IPS-NIHi7 (cell line): Measurements from ENCODE around the gene COX20.
"Not testable (repeated sequence)": the region's sequence is repeated elsewhere in the genome, so short reads cannot be mapped to it uniquely, and the experiment has no call there.

Experiments
- DNase-seq: peaks from one replicate; pipeline ENCODE4 v3.0.0; 2012; ENCODE audit warnings: mixed read lengths; ENCODE audit errors: extremely low spot score

The COX20 gene

GRCh38 chr1:244822878-244823277, 12.6 kb upstream of the COX20 start:
- DNase-seq: no peak

GRCh38 chr1:244826712-244827111, 8.7 kb upstream of the COX20 start:
- DNase-seq: no peak

- no peak for DNase-seq
Measured at GRCh38 chr1:244830639-244831038, 4.8 kb upstream of the COX20 start.

GRCh38 chr1:244833260-244833659, 2.2 kb upstream of the COX20 start:
- not testable (repeated sequence) for DNase-seq

GRCh38 chr1:244833734-244834542, 1.5 kb upstream of the COX20 start:
- no peak for DNase-seq

- DNase-seq: peak; percentile 87
Measured at GRCh38 chr1:244834543-244835275, 749 bp upstream of the COX20 start.

GRCh38 chr1:244836135-244836521, 670 bp downstream of the COX20 start:
- peak; percentile 18 for DNase-seq

- no peak for DNase-seq
Measured at GRCh38 chr1:244836584-244836983, 1.1 kb downstream of the COX20 start.

GRCh38 chr1:244837597-244838258, 2.3 kb downstream of the COX20 start:
- DNase-seq: no peak

- DNase-seq: no peak
Measured at GRCh38 chr1:244839656-244840055, 4.2 kb downstream of the COX20 start.

GRCh38 chr1:244840219-244840794, 4.8 kb downstream of the COX20 start:
- no peak for DNase-seq

GRCh38 chr1:244841273-244841927, 5.9 kb downstream of the COX20 start:
- no peak for DNase-seq

GRCh38 chr1:244843148-244843978, 7.9 kb downstream of the COX20 start:
- no peak for DNase-seq

GRCh38 chr1:244844155-244845121, 9.0 kb downstream of the COX20 start:
- DNase-seq: no peak

GRCh38 chr1:244846653-244847052, 11.2 kb downstream of the COX20 start:
- DNase-seq: no peak

GRCh38 chr1:244849189-244849866, 13.9 kb downstream of the COX20 start:
- DNase-seq: no peak

- DNase-seq: no peak
Measured at GRCh38 chr1:244850099-244850852, 14.8 kb downstream of the COX20 start.

- no peak for DNase-seq
Measured at GRCh38 chr1:244850896-244851295, 15.4 kb downstream of the COX20 start.
